CD14-positive monocyte (primary cell): ENCODE measurements around the gene OSMR. TPM values are rescaled to one million over a fixed set of nuclear protein-coding genes. Genes with fewer than 3 reads are reported as not detected.

Experiments
- DNase-seq, 3 donors: peaks; one replicate each; pipeline ENCODE4 v3.0.0-alpha.2; 2011 to 2022
- H2AFZ ChIP-seq: 2 replicates; pipeline ENCODE4 v1.6.0; 2012; ENCODE audit warnings: mild to moderate bottlenecking, low read depth, low read length, inconsistent platforms; ENCODE audit not compliant: insufficient read depth, poor library complexity, severe bottlenecking
- H3K27ac ChIP-seq, 2 donors: 1 replicate in 1 of 2; 2 replicates in 1 of 2; pipeline ENCODE4 v1.5.1; 2012 to 2013; ENCODE audit warnings: low read length in 2 of 2, control low read depth in 1 of 2, inconsistent platforms in 1 of 2, low read depth in 1 of 2, mild to moderate bottlenecking in 1 of 2
- H3K27me3 ChIP-seq, 2 donors: one replicate each; pipeline versions ENCODE4 v1.6.0 to v1.6.1; 2011 to 2013; ENCODE audit warnings: low read length in 2 of 2; ENCODE audit not compliant: control insufficient read depth in 2 of 2, insufficient read depth in 2 of 2
- H3K36me3 ChIP-seq, 2 donors: replicated peaks in 1 of 2; 1 replicate in 1 of 2; 2 replicates in 1 of 2; pipeline versions ENCODE4 v1.5.1 to v1.6.1; 2012 to 2013; ENCODE audit warnings: low read length in 2 of 2, control low read depth in 1 of 2, inconsistent platforms in 1 of 2, mild to moderate bottlenecking in 1 of 2; ENCODE audit not compliant: insufficient read depth in 2 of 2, control insufficient read depth in 1 of 2
- H3K4me1 ChIP-seq, 2 donors: 1 replicate in 1 of 2; 2 replicates in 1 of 2; pipeline versions ENCODE4 v1.5.1 to v1.6.1; 2012 to 2013; ENCODE audit warnings: low read length in 2 of 2, control low read depth in 1 of 2, inconsistent platforms in 1 of 2, mild to moderate bottlenecking in 1 of 2, moderate library complexity in 1 of 2; ENCODE audit not compliant: insufficient read depth in 2 of 2, control insufficient read depth in 1 of 2
- H3K4me2 ChIP-seq: replicated peaks from 2 replicates; pipeline ENCODE3; 2012; ENCODE audit warnings: low read length, moderate library complexity, mild to moderate bottlenecking; ENCODE audit not compliant: poor library complexity, severe bottlenecking; ENCODE audit errors: extremely low read depth
- H3K4me3 ChIP-seq, 3 experiments: fragments of 200-600 bp in 1 of 3; sonication (generic) in 1 of 3; replicated peaks in 1 of 3; 1 replicate in 2 of 3; 2 replicates in 1 of 3; pipeline ENCODE4 v1.5.1; 2011 to 2013; ENCODE audit warnings: low read length in 3 of 3, mild to moderate bottlenecking in 3 of 3, control low read depth in 2 of 3, low read depth in 2 of 3, inconsistent platforms in 1 of 3, moderate library complexity in 1 of 3
- H3K79me2 ChIP-seq: 2 replicates; pipeline ENCODE4 v1.6.0; 2012; ENCODE audit warnings: mild to moderate bottlenecking, control low read depth, inconsistent platforms, low read length, moderate library complexity; ENCODE audit not compliant: insufficient read depth
- H3K9ac ChIP-seq: 2 replicates; pipeline ENCODE4 v1.6.0; 2017; ENCODE audit warnings: low read length, mild to moderate bottlenecking; ENCODE audit not compliant: insufficient read depth, poor library complexity, severe bottlenecking
- H3K9me3 ChIP-seq, 2 donors: replicated peaks in 1 of 2; 1 replicate in 1 of 2; 2 replicates in 1 of 2; pipeline versions ENCODE4 v1.5.1 to v1.6.1; 2012 to 2013; ENCODE audit warnings: low read length in 2 of 2, control low read depth in 1 of 2; ENCODE audit not compliant: control insufficient read depth in 1 of 2, insufficient read depth in 1 of 2
- H4K20me1 ChIP-seq: 2 replicates; pipeline ENCODE4 v1.6.0; 2012; ENCODE audit warnings: mild to moderate bottlenecking, low read length, control low read depth, moderate library complexity; ENCODE audit not compliant: insufficient read depth
- H3K27ac Mint-ChIP-seq, 7 donors: one replicate each; pipeline ENCODE4 v1.8.0; 2020; ENCODE audit warnings: mild to moderate bottlenecking in 7 of 7, mixed read lengths in 7 of 7, moderate library complexity in 6 of 7, inconsistent platforms in 2 of 7
- H3K27me3 Mint-ChIP-seq, 3 donors: one replicate each; pipeline ENCODE4 v1.8.0; 2021 to 2022; ENCODE audit warnings: low read depth in 3 of 3, mild to moderate bottlenecking in 3 of 3, mixed read lengths in 3 of 3, moderate library complexity in 3 of 3, inconsistent platforms in 1 of 3
- H3K36me3 Mint-ChIP-seq, 2 donors: one replicate each; pipeline ENCODE4 v1.8.0; 2020; ENCODE audit warnings: mixed read lengths in 2 of 2, inconsistent platforms in 1 of 2, mild to moderate bottlenecking in 1 of 2
- H3K4me1 Mint-ChIP-seq: one replicate; pipeline ENCODE4 v1.8.0; 2020; ENCODE audit warnings: mild to moderate bottlenecking, mixed read lengths
- H3K4me3 Mint-ChIP-seq, 2 donors: one replicate each; pipeline ENCODE4 v1.8.0; 2020; ENCODE audit warnings: mild to moderate bottlenecking in 2 of 2, mixed read lengths in 2 of 2, moderate library complexity in 1 of 2
- H3K9me3 Mint-ChIP-seq, 7 donors: one replicate each; pipeline ENCODE4 v1.8.0; 2020 to 2022; ENCODE audit warnings: mixed read lengths in 7 of 7, mild to moderate bottlenecking in 6 of 7, moderate library complexity in 6 of 7, inconsistent platforms in 2 of 7
- CTCF ChIP-seq: fragments of 200-600 bp; IDR thresholded peaks from one replicate; pipeline ENCODE4 v1.8.0; 2022; ENCODE audit warnings: antibody characterized with exemption, mild to moderate bottlenecking
- WGBS: methylation state at CpG from one replicate; pipeline ENCODE4 v1.1.5; 2013; ENCODE audit warnings: missing lambda C conversion rate; ENCODE audit not compliant: insufficient coverage; 5-methylcytosine and 5-hydroxymethylcytosine counted together
- intact Hi-C, 2 donors: fragments of 100-400 bp; cut with micrococcal nuclease; formaldehyde crosslinking; loops; one replicate each; pipeline versions ENCODE4 v1.15.0 to v1.15.1; 2023
- polyA plus RNA-seq, 3 donors: library from polyadenylated mRNA; depleted of rRNA in 1 of 3; unstranded in 2 of 3; stranded (reverse) in 1 of 3; fragments of 300-500 nt in 2 of 3; fragments of >200 nt in 1 of 3; fragmentation: Illumina TruSeq in 2 of 3; gene quantifications; 1 replicate in 2 of 3; 2 replicates in 1 of 3; pipeline ENCODE4 v1.2.3, GENCODE V29; 2012 to 2021

OSMR gene
- polyA plus RNA-seq, 3 donors, result not detected

DNA sequence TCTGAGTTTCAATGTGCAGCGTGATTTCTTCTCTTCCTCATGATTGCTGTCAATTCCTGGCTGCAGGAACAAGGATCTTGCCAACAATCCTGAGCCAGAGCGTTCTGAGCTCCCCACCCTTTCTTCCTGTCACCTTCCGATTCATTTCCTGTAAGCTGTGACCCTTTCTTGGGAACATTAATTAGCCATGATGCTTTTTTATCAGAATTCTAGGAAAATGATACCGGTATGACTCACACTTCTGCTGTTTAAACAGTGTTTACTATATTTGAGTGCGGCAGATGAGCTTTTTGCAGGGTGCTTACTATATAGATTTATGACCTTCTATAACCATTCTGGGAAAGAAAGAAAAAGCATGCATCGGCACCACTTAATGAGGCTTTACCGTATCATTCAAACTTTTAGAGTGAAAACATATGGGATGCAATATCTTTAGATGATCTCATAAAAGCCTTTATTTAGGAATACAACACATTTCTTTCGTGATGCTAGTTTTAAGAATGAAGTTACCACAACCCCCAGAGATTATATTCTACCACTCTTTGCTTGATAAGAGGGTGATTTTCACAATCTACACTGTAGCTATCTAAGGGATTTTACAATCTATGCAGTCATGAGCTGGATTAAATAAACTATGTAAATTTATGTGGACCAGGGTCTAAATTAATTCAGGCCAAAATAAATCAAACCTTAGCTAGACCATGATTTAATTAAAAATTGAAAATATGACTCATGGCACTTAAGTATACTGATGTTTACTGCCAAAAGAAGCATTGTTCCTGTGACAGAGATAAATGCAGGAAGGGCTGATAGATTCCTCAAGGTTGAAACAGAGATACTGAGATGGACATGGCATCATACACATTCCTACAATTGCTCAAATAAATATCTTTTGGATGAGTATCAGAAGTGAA is 38.0 kb upstream of the OSMR start:
- Histone ChIP-seq H2AFZ (no peak overlapping the region), H3K4me2 (no peak overlapping the region), H3K79me2 (no peaks in the 10 kb centered on the region), H3K4me3 (no peak overlapping the region), H4K20me1 (no peaks in the 10 kb centered on the region), H3K27me3 (peaks cover 0 to 39% of the 10 kb centered on the region in 2 donors), H3K9ac (no peak overlapping the region), H3K4me1 (no peaks in the 10 kb centered on the region), H3K27ac (no peak overlapping the region), H3K9me3 (no peaks in the 10 kb centered on the region), H3K36me3 (no peaks in the 10 kb centered on the region)
- DNase-seq, result no peak
- intact Hi-C loops, result loop anchor here in 1 of 2 donors (10.0 kb wide), 1 partner anchor 363 kb away; no protein-coding TSS in a partner anchor
- H3K27ac Mint-ChIP-seq, result no peak overlapping the region
- peaks cover 0 to 5% (median 0%) of the 10 kb centered on the region in 7 donors for H3K9me3 Mint-ChIP-seq
- peaks cover 22 to 44% (median 39%) of the 10 kb centered on the region in 3 donors for H3K27me3 Mint-ChIP-seq
- no peaks in the 10 kb centered on the region for H3K36me3 Mint-ChIP-seq
- WGBS, result 47% methylated on average over 3 of the region's 8 CpGs
- no peak for TF ChIP-seq CTCF
- no peak overlapping the region for H3K4me3 Mint-ChIP-seq
- H3K4me1 Mint-ChIP-seq, result no peaks in the 10 kb centered on the region

- peak overlapping the region in 1 of 7 donors; percentile 35 for H3K27ac Mint-ChIP-seq
- 96% methylated on average over 16 of the region's 23 CpGs for WGBS
- intact Hi-C loops, result loop anchor here in 1 of 2 donors (10.0 kb wide), 1 partner anchor 364 kb away; no protein-coding TSS in a partner anchor
Measured at GRCh38 chr5:38808666-38809343, 37.0 kb upstream of the OSMR start.

More at GRCh38 chr5:38808666-38809343, 37.0 kb upstream of the OSMR start:
- peaks cover 0 to 5% (median 0%) of the 10 kb centered on the region in 7 donors for H3K9me3 Mint-ChIP-seq
- Histone ChIP-seq H3K79me2 (no peaks in the 10 kb centered on the region), H3K4me1 (no peaks in the 10 kb centered on the region), H3K27ac (no peak overlapping the region), H3K27me3 (peaks cover 2 to 47% of the 10 kb centered on the region in 2 donors), H2AFZ (no peak overlapping the region), H4K20me1 (no peaks in the 10 kb centered on the region), H3K4me2 (no peak overlapping the region), H3K36me3 (no peaks in the 10 kb centered on the region), H3K4me3 (no peak overlapping the region), H3K9ac (no peak overlapping the region), H3K9me3 (no peaks in the 10 kb centered on the region)
- no peak for TF ChIP-seq CTCF
- H3K36me3 Mint-ChIP-seq, result no peaks in the 10 kb centered on the region
- H3K4me1 Mint-ChIP-seq, result no peaks in the 10 kb centered on the region
- H3K27me3 Mint-ChIP-seq, result peaks cover 22 to 46% (median 39%) of the 10 kb centered on the region in 3 donors
- DNase-seq, result no peak
- peak overlapping the region in 1 of 2 donors; percentile 10 for H3K4me3 Mint-ChIP-seq
